Measurements from ENCODE around the gene KCNT2.

DNA sequence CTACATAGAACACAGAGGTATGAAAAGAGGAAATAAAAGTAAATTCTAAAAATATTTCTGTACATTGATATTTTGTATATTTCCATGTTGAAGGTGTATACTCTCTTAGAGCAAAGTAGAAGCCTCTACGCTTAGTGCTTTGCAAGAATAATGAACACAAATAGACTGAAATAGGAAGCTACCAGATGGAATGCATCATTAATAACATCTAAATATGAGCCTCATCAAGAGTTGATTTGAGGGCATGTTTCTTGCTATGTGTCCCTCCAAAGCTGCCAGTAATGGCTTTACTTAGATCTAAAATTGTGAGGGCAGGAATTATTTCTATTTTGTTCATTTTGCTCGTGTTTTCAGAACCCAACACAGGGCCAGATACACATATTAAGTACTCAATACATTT, 94.4 kb downstream of the KCNT2 start:
- TF ChIP-seq, protein P1, sequence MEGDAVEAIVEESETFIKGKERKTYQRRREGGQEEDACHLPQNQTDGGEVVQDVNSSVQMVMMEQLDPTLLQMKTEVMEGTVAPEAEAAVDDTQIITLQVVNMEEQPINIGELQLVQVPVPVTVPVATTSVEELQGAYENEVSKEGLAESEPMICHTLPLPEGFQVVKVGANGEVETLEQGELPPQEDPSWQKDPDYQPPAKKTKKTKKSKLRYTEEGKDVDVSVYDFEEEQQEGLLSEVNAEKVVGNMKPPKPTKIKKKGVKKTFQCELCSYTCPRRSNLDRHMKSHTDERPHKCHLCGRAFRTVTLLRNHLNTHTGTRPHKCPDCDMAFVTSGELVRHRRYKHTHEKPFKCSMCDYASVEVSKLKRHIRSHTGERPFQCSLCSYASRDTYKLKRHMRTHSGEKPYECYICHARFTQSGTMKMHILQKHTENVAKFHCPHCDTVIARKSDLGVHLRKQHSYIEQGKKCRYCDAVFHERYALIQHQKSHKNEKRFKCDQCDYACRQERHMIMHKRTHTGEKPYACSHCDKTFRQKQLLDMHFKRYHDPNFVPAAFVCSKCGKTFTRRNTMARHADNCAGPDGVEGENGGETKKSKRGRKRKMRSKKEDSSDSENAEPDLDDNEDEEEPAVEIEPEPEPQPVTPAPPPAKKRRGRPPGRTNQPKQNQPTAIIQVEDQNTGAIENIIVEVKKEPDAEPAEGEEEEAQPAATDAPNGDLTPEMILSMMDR (IDR thresholded peaks at IDR 0.05): no peak
- TF ChIP-seq POLR2AphosphoS5 (IDR thresholded peaks at IDR 0.05): no peak

Measured in sigmoid colon (tissue), 4 donors.